H9 (cell line): Measurements from ENCODE around the gene KIRREL3. TPM values are rescaled to one million over a fixed set of nuclear protein-coding genes. Genes with fewer than 3 reads are reported as not detected.

ENCODE experiments used
- DNase-seq: peaks from one replicate; pipeline ENCODE4 v3.0.0-alpha.2; 2017
- H2AFZ ChIP-seq: one replicate; pipeline ENCODE4 v1.6.1; 2013; ENCODE audit warnings: mild to moderate bottlenecking, low read length, control low read depth, moderate library complexity
- H2AK5ac ChIP-seq: 2 replicates; pipeline ENCODE4 v1.6.1; 2013; ENCODE audit warnings: low read length, control low read depth, mixed read lengths; ENCODE audit not compliant: insufficient read length
- H2BK120ac ChIP-seq: one replicate; pipeline ENCODE4 v1.6.1; 2013; ENCODE audit warnings: low read depth, mild to moderate bottlenecking, low read length, control low read depth, inconsistent platforms; ENCODE audit not compliant: poor library complexity, severe bottlenecking
- H2BK12ac ChIP-seq: 2 replicates; pipeline ENCODE4 v1.6.1; 2013; ENCODE audit warnings: low read length, control low read depth, mixed read lengths, low read depth; ENCODE audit not compliant: insufficient read length
- H2BK15ac ChIP-seq: 2 replicates; pipeline ENCODE4 v1.6.1; 2013; ENCODE audit warnings: low read depth, low read length, control low read depth
- H2BK20ac ChIP-seq: one replicate; pipeline ENCODE4 v1.6.1; 2013; ENCODE audit warnings: low read depth, mild to moderate bottlenecking, low read length, control low read depth, inconsistent platforms; ENCODE audit not compliant: poor library complexity, severe bottlenecking
- H2BK5ac ChIP-seq: 2 replicates; pipeline ENCODE4 v1.6.1; 2013; ENCODE audit warnings: low read length, control low read depth, mixed read lengths; ENCODE audit not compliant: insufficient read length
- H3K14ac ChIP-seq: 2 replicates; pipeline ENCODE4 v1.6.1; 2013; ENCODE audit warnings: low read length, control low read depth; ENCODE audit not compliant: insufficient read depth
- H3K18ac ChIP-seq: 2 replicates; pipeline ENCODE4 v1.6.1; 2013; ENCODE audit warnings: low read depth, mild to moderate bottlenecking, mixed read lengths, low read length, control low read depth; ENCODE audit not compliant: insufficient read length
- H3K23ac ChIP-seq: 2 replicates; pipeline ENCODE4 v1.6.1; 2013; ENCODE audit warnings: low read length, control low read depth, mixed read lengths, low read depth; ENCODE audit not compliant: insufficient read length
- H3K23me2 ChIP-seq: 2 replicates; pipeline ENCODE4 v1.6.1; 2013; ENCODE audit warnings: low read depth, mild to moderate bottlenecking, mixed read lengths, low read length, control low read depth; ENCODE audit not compliant: insufficient read length, poor library complexity, severe bottlenecking
- H3K27ac ChIP-seq: 2 replicates; pipeline ENCODE4 v1.5.1; 2013; ENCODE audit warnings: low read length, control low read depth, mixed read lengths, low read depth; ENCODE audit not compliant: insufficient read length
- H3K27me3 ChIP-seq: 2 replicates; pipeline ENCODE4 v1.6.1; 2013; ENCODE audit warnings: low read length, control low read depth, inconsistent platforms; ENCODE audit not compliant: insufficient read depth
- H3K4ac ChIP-seq: 2 replicates; pipeline ENCODE4 v1.6.1; 2013; ENCODE audit warnings: low read depth, mild to moderate bottlenecking, control low read depth, inconsistent platforms, low read length, moderate library complexity
- H3K4me1 ChIP-seq: 2 replicates; pipeline ENCODE4 v1.6.1; 2013; ENCODE audit warnings: low read length, control low read depth, inconsistent platforms; ENCODE audit not compliant: insufficient read depth
- H3K4me2 ChIP-seq: 2 replicates; pipeline ENCODE4 v1.6.1; 2013; ENCODE audit warnings: low read length, control low read depth, mixed read lengths; ENCODE audit not compliant: insufficient read length, insufficient read depth
- H3K56ac ChIP-seq: 2 replicates; pipeline ENCODE4 v1.6.1; 2013; ENCODE audit warnings: low read depth, mild to moderate bottlenecking, mixed read lengths, low read length, control low read depth; ENCODE audit not compliant: insufficient read length
- H3K79me1 ChIP-seq: 2 replicates; pipeline ENCODE4 v1.6.1; 2013; ENCODE audit warnings: low read depth, mild to moderate bottlenecking, moderate library complexity, low read length, control low read depth, inconsistent platforms; ENCODE audit not compliant: insufficient read depth, poor library complexity, severe bottlenecking
- H3K79me2 ChIP-seq: 2 replicates; pipeline ENCODE4 v1.6.1; 2013; ENCODE audit warnings: low read length, control low read depth, inconsistent platforms; ENCODE audit not compliant: insufficient read depth
- H3K9ac ChIP-seq: 2 replicates; pipeline ENCODE4 v1.6.1; 2013; ENCODE audit warnings: low read length, control low read depth, mixed read lengths; ENCODE audit not compliant: insufficient read length; ENCODE audit errors: extremely low read depth
- H3K9me3 ChIP-seq: one replicate; pipeline ENCODE4 v1.6.1; 2013; ENCODE audit warnings: low read depth, low read length, inconsistent platforms; ENCODE audit not compliant: control insufficient read depth
- H3T11ph ChIP-seq: one replicate; pipeline ENCODE4 v1.6.1; 2013; ENCODE audit warnings: mild to moderate bottlenecking, low read length, control low read depth, inconsistent platforms
- H4K20me1 ChIP-seq: one replicate; pipeline ENCODE4 v1.6.1; 2013; ENCODE audit not compliant: control insufficient read depth, insufficient read length, insufficient read depth
- H4K5ac ChIP-seq: 2 replicates; pipeline ENCODE4 v1.6.1; 2013; ENCODE audit warnings: low read depth, mild to moderate bottlenecking, mixed read lengths, low read length, control low read depth; ENCODE audit not compliant: insufficient read length
- H4K8ac ChIP-seq: replicated peaks from 2 replicates; pipeline ENCODE4 v1.6.1; 2013; ENCODE audit warnings: low read length, control low read depth, mixed read lengths, low read depth; ENCODE audit not compliant: insufficient read length
- H4K91ac ChIP-seq: 2 replicates; pipeline ENCODE4 v1.6.1; 2013; ENCODE audit warnings: low read depth, mild to moderate bottlenecking, moderate library complexity, mixed read lengths, low read length, control low read depth; ENCODE audit not compliant: insufficient read length
- H3K27ac Mint-ChIP-seq, 3 experiments: 2 replicates in 2 of 3; 3 replicates in 1 of 3; pipeline ENCODE4 v1.8.0; 2020 to 2021; ENCODE audit warnings: mixed read lengths in 3 of 3, mild to moderate bottlenecking in 1 of 3, moderate library complexity in 1 of 3
- H3K27me3 Mint-ChIP-seq: 2 replicates; pipeline ENCODE4 v1.8.0; 2021; ENCODE audit warnings: low read depth, mild to moderate bottlenecking, moderate library complexity, mixed read lengths
- H3K36me3 Mint-ChIP-seq, 3 experiments: 2 replicates in 2 of 3; 3 replicates in 1 of 3; pipeline ENCODE4 v1.8.0; 2020 to 2021; ENCODE audit warnings: low read depth in 3 of 3, mixed read lengths in 3 of 3; ENCODE audit not compliant: insufficient read depth in 1 of 3
- H3K4me1 Mint-ChIP-seq, 2 experiments: 2 replicates each; pipeline ENCODE4 v1.8.0; 2020; ENCODE audit warnings: mixed read lengths in 2 of 2
- H3K4me3 Mint-ChIP-seq, 2 experiments: 2 replicates in 1 of 2; 3 replicates in 1 of 2; pipeline ENCODE4 v1.8.0; 2020 to 2021; ENCODE audit warnings: mild to moderate bottlenecking in 2 of 2, mixed read lengths in 2 of 2, moderate library complexity in 1 of 2
- H3K9me3 Mint-ChIP-seq, 2 experiments: 2 replicates in 1 of 2; 3 replicates in 1 of 2; pipeline ENCODE4 v1.8.0; 2020; ENCODE audit warnings: mild to moderate bottlenecking in 2 of 2, mixed read lengths in 2 of 2, moderate library complexity in 1 of 2
- WGBS: extraction: QIAGEN DNeasy Blood & Tissue Kit; methylation state at CpG from one replicate; pipeline ENCODE4 v1.1.7; 2013; ENCODE audit warnings: missing lambda C conversion rate, low lambda C conversion rate, mixed read lengths; ENCODE audit not compliant: insufficient read length; ENCODE audit errors: extremely low coverage; 5-methylcytosine and 5-hydroxymethylcytosine counted together
- total RNA-seq: library from RNA; stranded (reverse); gene quantifications from 2 replicates; pipeline ENCODE4 v1.2.1, GENCODE V29; 2021
- TF ChIP-seq, protein P1 (sequence below): fragments of 200-600 bp; sonication (generic); conservative IDR thresholded peaks from 3 replicates; pipeline ENCODE4 v1.8.0; 2021; ENCODE audit warnings: antibody characterized with exemption, mild to moderate bottlenecking

Gene KIRREL3
- total RNA-seq, 1 experiment from 2014 or later = 0.17 TPM

DNA sequence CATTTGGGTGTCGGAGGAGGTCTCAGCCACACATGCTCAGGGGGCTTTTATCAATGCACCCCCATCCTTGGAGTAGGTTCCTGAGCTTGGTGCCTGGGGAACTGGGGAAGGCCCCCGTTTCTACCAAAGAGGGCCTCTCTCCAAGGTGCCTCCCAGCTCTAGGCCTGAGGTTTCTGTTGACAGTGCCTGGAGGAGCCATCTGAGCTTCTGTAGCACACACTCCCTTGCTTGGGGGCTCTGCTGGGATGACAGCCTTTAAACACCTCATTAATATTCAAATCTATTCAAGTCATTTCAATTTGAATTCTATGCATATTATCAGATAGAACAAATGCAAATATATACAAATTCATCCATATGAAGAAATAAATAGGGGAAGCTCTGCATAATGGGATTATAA, 18.9 kb downstream of the KIRREL3 start:
- Histone ChIP-seq H2BK15ac (no peak overlapping the region), H2AK5ac (no peak overlapping the region), H4K91ac (no peak overlapping the region), H3K9me3 (no peaks in the 10 kb centered on the region), H2BK12ac (no peak overlapping the region), H2BK20ac (no peak overlapping the region), H3K9ac (no peak overlapping the region), H3K56ac (no peak overlapping the region), H3K27ac (no peak overlapping the region), H2BK5ac (no peak overlapping the region), H4K8ac (no peak overlapping the region), H3K79me1 (no peaks in the 10 kb centered on the region), H3K23me2 (no peaks in the 10 kb centered on the region), H3K27me3 (no peaks in the 10 kb centered on the region), H2AFZ (no peak overlapping the region), H4K20me1 (no peaks in the 10 kb centered on the region), H3K23ac (no peak overlapping the region), H3K14ac (no peak overlapping the region), H3K4me2 (no peak overlapping the region), H3K4ac (no peak overlapping the region), H4K5ac (no peak overlapping the region), H2BK120ac (no peak overlapping the region), H3K18ac (no peak overlapping the region), H3K79me2 (no peaks in the 10 kb centered on the region), H3K4me1 (peaks cover 13% of the 10 kb centered on the region; the same call in 1 of the 2 replicates), H3T11ph (no peak overlapping the region)
- Mint-ChIP-seq H3K4me1 (peaks cover 20 to 31% of the 10 kb centered on the region in 2 experiments), H3K4me3 (no peak overlapping the region), H3K36me3 (no peaks in the 10 kb centered on the region; a peak in 1 of 7 replicates), H3K27ac (no peak overlapping the region), H3K27me3 (peaks cover 3% of the 10 kb centered on the region; the same call in 1 of the 2 replicates), H3K9me3 (peaks cover 0 to 4% of the 10 kb centered on the region in 2 experiments; a peak in 1 of 5 replicates)
- DNase-seq = no peak
- TF ChIP-seq, protein P1, sequence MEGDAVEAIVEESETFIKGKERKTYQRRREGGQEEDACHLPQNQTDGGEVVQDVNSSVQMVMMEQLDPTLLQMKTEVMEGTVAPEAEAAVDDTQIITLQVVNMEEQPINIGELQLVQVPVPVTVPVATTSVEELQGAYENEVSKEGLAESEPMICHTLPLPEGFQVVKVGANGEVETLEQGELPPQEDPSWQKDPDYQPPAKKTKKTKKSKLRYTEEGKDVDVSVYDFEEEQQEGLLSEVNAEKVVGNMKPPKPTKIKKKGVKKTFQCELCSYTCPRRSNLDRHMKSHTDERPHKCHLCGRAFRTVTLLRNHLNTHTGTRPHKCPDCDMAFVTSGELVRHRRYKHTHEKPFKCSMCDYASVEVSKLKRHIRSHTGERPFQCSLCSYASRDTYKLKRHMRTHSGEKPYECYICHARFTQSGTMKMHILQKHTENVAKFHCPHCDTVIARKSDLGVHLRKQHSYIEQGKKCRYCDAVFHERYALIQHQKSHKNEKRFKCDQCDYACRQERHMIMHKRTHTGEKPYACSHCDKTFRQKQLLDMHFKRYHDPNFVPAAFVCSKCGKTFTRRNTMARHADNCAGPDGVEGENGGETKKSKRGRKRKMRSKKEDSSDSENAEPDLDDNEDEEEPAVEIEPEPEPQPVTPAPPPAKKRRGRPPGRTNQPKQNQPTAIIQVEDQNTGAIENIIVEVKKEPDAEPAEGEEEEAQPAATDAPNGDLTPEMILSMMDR = no peak
- WGBS = no CpG with 5 or more reads among the region's 2 CpGs
